Measurements from ENCODE around the gene RORC. TPM values are rescaled to one million over a fixed set of nuclear protein-coding genes. Genes with fewer than 3 reads are reported as not detected.
A peak's percentile ranks its signal among the peaks of the same experiment; 100 is the strongest.

The RORC gene
- total and polyA plus RNA-seq, 2 of the 8 experiments (the other 6 are each of a cell fraction or from before 2014, with no cell fraction given), result 0.44 to 0.54 TPM

- no peak for TF ChIP-seq CHD7 (IDR thresholded peaks at IDR 0.05; ENCODE audit: insufficient replicate concordance, low read length)
- peak; percentile 37; the same call in 1 of the 2 replicates for TF ChIP-seq EGR1 (IDR thresholded peaks at IDR 0.05; ENCODE audit: borderline replicate concordance, low read depth, low read length)
- TF ChIP-seq BACH1 (IDR thresholded peaks at IDR 0.05; ENCODE audit: low read length), result no peak
Observed at GRCh38 chr1:151860504-151861187, 29.0 kb upstream of the RORC start (continued).

Measured in H1 (cell line).